Body of pancreas (tissue), 4 donors: Measurements from ENCODE around the gene KCTD5. TPM values are rescaled to one million over a fixed set of nuclear protein-coding genes. Genes with fewer than 3 reads are reported as not detected.

Experiments used
- ATAC-seq: fragments of 150-250 bp; one replicate; pipeline ENCODE4 v1.9.1; 2016
- DNase-seq, 4 donors: peaks; one replicate each; pipeline ENCODE4 v3.0.0-alpha.2; 2019
- H3K27ac ChIP-seq, 4 donors: fragments of 200-600 bp; sonication (generic); 1 replicate in 3 of 4; 2 replicates in 1 of 4; pipeline versions ENCODE4 v1.5.1 to v1.6.1; 2016 to 2019; ENCODE audit warnings: mild to moderate bottlenecking in 1 of 4, mixed read lengths in 1 of 4, moderate library complexity in 1 of 4
- H3K27me3 ChIP-seq, 2 donors: fragments of 200-600 bp; sonication (generic); one replicate each; pipeline ENCODE4 v1.6.0; 2016; ENCODE audit warnings: mild to moderate bottlenecking in 1 of 2
- H3K36me3 ChIP-seq, 2 donors: fragments of 200-600 bp; sonication (generic); replicated peaks in 1 of 2; 2 replicates each; pipeline ENCODE4 v1.5.1; 2016; ENCODE audit warnings: low read depth in 2 of 2; ENCODE audit not compliant: insufficient read depth in 1 of 2
- H3K4me1 ChIP-seq: fragments of 200-600 bp; sonication (generic); one replicate; pipeline ENCODE4 v1.6.0; 2016
- H3K4me3 ChIP-seq, 2 donors: fragments of 200-600 bp; sonication (generic); 1 replicate in 1 of 2; 2 replicates in 1 of 2; pipeline ENCODE4 v1.5.1; 2016 to 2019
- H3K9me3 ChIP-seq, 3 donors: fragments of 200-600 bp; sonication (generic); 1 replicate in 2 of 3; 2 replicates in 1 of 3; pipeline ENCODE4 v1.5.1; 2016
- POLR2A ChIP-seq, 3 donors: fragments of 450-650 bp; IDR thresholded peaks; one replicate each; pipeline ENCODE4 v1.6.1; 2016; ENCODE audit warnings: antibody characterized with exemption in 3 of 3, mild to moderate bottlenecking in 2 of 3
- WGBS, 2 donors: methylation state at CpG; one replicate each; pipeline ENCODE4 v1.1.5; 2017; 5-methylcytosine and 5-hydroxymethylcytosine counted together
- intact Hi-C: fragments of 100-400 bp; cut with DNase I; formaldehyde crosslinking; loops from one replicate; pipeline ENCODE4 v1.15.1; 2023
- total RNA-seq, 2 donors: library from RNA; depleted of rRNA; stranded (reverse); fragments of >200 nt; gene quantifications; one replicate each; pipeline ENCODE4 v1.1.0, GENCODE V29; 2016
- TF ChIP-seq, protein P1 (sequence below), 7 experiments: fragments of 450-650 bp in 4 of 7; fragments of 200-600 bp in 3 of 7; sonication (generic) in 3 of 7; IDR thresholded peaks; one replicate each; pipeline ENCODE4 v1.5.1; 2016 to 2019; ENCODE audit warnings: antibody characterized with exemption in 7 of 7

Gene KCTD5
- total RNA-seq, 2 donors from 2014 or later: 6.2 to 7.3 TPM

DNA sequence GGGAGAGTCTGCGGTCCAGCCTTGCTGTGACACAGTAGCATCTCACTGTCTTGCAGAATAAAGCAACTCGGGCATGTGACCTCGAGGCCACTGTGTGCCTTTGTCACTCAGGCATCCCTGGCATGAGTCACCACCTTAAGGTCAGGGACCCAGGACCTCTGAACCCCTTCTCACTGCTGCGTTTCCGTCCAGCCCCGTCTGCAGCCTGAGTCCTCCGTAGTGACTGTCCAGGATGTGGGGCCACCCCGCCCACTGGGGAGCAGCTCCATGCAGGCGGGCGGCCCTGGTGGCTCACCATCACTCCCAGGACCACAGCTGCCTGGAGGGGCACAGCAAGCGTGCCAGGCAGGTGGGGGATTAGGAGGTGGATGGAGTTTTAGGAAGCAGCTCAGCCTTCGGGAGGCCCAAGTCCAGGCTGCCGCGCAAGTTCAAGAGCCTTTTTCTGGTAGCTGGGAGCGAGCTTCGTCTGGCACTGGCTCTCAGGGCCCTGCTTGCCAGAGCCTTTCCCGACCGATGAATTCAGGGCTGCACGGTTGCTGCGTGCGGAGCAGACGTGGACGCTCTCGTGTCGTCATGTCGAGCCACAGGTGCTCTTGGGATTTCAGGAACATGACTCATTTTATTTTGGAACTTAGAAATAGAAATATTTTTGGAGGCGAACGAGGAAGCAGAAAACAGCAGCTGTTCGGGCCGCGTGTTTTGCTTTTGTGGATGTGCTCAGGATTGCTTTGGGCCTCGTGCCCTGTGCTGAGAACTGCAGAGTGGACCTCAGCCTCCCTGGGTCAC lies 16.8 kb downstream of the KCTD5 start:
- WGBS, 2 donors: 84 to 89% methylated on average over 16 to 32 of the region's 32 CpGs
- intact Hi-C loops: no loop called here
- Histone ChIP-seq H3K36me3 (peaks cover 8 to 22% of the 10 kb centered on the region in 2 donors), H3K27ac (no peak overlapping the region), H3K4me3 (no peak overlapping the region), H3K4me1 (no peaks in the 10 kb centered on the region), H3K9me3 (no peaks in the 10 kb centered on the region), H3K27me3 (no peaks in the 10 kb centered on the region)
- no peak for DNase-seq
- TF ChIP-seq, protein P1, sequence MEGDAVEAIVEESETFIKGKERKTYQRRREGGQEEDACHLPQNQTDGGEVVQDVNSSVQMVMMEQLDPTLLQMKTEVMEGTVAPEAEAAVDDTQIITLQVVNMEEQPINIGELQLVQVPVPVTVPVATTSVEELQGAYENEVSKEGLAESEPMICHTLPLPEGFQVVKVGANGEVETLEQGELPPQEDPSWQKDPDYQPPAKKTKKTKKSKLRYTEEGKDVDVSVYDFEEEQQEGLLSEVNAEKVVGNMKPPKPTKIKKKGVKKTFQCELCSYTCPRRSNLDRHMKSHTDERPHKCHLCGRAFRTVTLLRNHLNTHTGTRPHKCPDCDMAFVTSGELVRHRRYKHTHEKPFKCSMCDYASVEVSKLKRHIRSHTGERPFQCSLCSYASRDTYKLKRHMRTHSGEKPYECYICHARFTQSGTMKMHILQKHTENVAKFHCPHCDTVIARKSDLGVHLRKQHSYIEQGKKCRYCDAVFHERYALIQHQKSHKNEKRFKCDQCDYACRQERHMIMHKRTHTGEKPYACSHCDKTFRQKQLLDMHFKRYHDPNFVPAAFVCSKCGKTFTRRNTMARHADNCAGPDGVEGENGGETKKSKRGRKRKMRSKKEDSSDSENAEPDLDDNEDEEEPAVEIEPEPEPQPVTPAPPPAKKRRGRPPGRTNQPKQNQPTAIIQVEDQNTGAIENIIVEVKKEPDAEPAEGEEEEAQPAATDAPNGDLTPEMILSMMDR (IDR thresholded peaks at IDR 0.05): no peak
- TF ChIP-seq POLR2A (IDR thresholded peaks at IDR 0.05): no peak
- ATAC-seq: no peak

DNA sequence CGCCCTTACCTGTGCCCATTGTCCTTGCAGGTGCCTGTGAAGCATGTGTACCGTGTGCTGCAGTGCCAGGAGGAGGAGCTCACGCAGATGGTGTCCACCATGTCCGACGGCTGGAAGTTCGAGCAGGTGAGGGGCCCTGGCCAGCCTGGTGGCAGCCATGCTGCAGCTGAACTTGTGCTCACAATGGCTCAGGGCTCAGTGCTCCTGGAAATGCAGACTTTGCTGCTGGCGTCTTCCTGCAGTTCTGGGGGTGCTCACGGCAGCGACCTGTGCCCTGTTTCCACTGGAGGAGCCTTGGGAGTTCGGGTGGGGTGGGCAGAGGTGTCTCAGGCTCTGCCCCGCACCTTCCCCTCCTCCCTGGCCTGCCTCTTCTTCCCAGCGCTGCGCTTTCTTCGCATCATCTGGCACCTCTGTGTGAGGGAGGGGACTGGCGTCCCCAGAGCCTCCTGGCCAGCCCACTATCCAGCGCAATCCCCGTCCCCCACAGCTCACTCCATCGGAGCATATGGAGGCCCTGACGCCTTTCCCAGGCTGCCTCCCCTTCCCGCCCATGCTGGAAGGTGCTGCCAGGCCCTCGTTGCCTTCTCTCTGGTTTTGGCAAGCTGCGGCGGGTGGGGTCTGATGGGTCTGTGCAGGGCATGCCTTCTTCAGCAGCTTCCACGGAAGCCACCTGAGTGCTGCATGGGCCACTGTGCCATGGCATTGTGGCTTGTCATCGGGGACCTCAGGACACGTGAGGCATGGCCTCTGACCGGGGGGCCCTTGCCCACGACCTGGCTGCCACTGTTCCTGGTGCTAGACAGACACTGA lies 17.7 kb downstream of the KCTD5 start:
- TF ChIP-seq, protein P1 (IDR thresholded peaks at IDR 0.05): no peak
- no peak for TF ChIP-seq POLR2A (IDR thresholded peaks at IDR 0.05)
- Histone ChIP-seq H3K4me1 (no peaks in the 10 kb centered on the region), H3K36me3 (peaks cover 8 to 22% of the 10 kb centered on the region in 2 donors), H3K4me3 (no peak overlapping the region), H3K27ac (no peak overlapping the region), H3K27me3 (no peaks in the 10 kb centered on the region), H3K9me3 (no peaks in the 10 kb centered on the region)
- no peak for ATAC-seq
- DNase-seq: no peak
- 90 to 91% methylated on average over 11 to 25 of the region's 28 CpGs for WGBS, 2 donors
- intact Hi-C loops: no loop called here

DNA sequence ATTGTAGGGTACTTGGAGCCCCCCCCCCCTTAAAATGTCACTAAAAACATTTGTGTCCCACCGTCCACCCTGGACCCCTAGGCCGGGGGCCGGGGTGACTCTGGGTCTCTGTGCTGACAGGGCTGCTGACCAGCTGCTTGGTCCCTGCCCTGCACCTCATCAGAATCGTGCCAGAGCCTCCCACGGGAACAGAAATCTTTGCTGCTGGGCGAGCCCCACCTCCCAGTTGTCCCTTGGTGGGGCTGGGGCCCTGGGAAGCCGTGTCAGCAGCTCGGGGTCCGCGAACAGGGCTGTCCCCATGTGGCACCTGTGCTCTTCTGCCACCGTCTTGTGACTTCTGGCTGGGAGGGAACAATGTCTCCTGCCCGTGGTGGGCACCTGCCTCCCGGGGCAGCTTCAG lies 18.5 kb downstream of the KCTD5 start:
- 81 to 82% methylated on average over 8 to 13 of the region's 13 CpGs for WGBS, 2 donors
- DNase-seq (no peak), ATAC-seq (no peak)
- no peaks in the 10 kb centered on the region for H3K4me1 ChIP-seq
- no peak for TF ChIP-seq POLR2A (IDR thresholded peaks at IDR 0.05)
- TF ChIP-seq, protein P1 (IDR thresholded peaks at IDR 0.05): no peak
- no peak overlapping the region for H3K4me3 ChIP-seq
- no peaks in the 10 kb centered on the region for H3K9me3 ChIP-seq
- intact Hi-C loops: no loop called here
- no peaks in the 10 kb centered on the region for H3K27me3 ChIP-seq
- no peak overlapping the region for H3K27ac ChIP-seq
- peaks cover 8 to 22% of the 10 kb centered on the region in 2 donors for H3K36me3 ChIP-seq

DNA sequence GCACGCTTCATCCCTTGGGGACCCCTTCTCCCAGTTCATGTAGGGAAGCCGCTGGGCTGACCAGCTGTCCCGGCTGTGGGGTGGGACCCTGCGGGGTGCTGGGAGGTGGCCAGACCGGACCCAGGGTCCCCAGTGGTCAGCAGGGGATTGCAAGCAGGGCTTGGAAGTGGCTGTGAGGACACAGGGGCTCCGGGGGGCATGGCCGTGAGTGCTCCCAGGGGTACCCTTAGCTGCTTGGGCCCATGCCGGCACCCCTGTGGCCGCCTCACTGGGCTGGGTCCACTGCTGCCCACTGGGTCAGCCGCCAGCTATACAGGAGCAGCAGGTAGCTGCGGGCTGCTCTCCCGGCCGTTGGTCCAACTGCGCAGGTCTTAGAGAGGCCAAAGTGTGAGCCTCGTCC lies 18.9 kb downstream of the KCTD5 start:
- ATAC-seq (no peak), DNase-seq (no peak)
- Histone ChIP-seq H3K9me3 (no peaks in the 10 kb centered on the region), H3K36me3 (peaks cover 8 to 22% of the 10 kb centered on the region in 2 donors), H3K4me1 (no peaks in the 10 kb centered on the region), H3K27ac (no peak overlapping the region), H3K4me3 (no peak overlapping the region), H3K27me3 (no peaks in the 10 kb centered on the region)
- TF ChIP-seq POLR2A (IDR thresholded peaks at IDR 0.05): no peak
- TF ChIP-seq, protein P1 (IDR thresholded peaks at IDR 0.05): no peak
- intact Hi-C loops: no loop called here
- WGBS, 2 donors: 86 to 96% methylated on average over 6 to 15 of the region's 15 CpGs
